Mesenteric fat pad (tissue), 1 donor: ENCODE data around the gene CDKN2AIP. TPM values are rescaled to one million over a fixed set of nuclear protein-coding genes. Genes with fewer than 3 reads are reported as not detected.
A peak's percentile ranks its signal among the peaks of the same experiment; 100 is the strongest.
"Not testable (repeated sequence)": the region's sequence is repeated elsewhere in the genome, so short reads cannot be mapped to it uniquely, and the experiment has no call there.

Experiments
- DNase-seq: peaks from one replicate; pipeline ENCODE4 v3.0.0-alpha.2; 2020; ENCODE audit warnings: low spot score
- total RNA-seq: library from RNA; stranded (reverse); fragmentation: NEBNext Ultra II Directional; extraction: Animal tissue kit (Norgen Biotek cat#: 25700); gene quantifications from one replicate; pipeline ENCODE4 v1.2.1, GENCODE V29; 2021
- donor health status: DM: yes; HTN: yes; CAD: no.

The CDKN2AIP gene
- total RNA-seq, 1 donor from 2014 or later, result 8.1 TPM

GRCh38 chr4:183412821-183413220 is 31.6 kb upstream of the CDKN2AIP start:
- DNase-seq, result no peak

- peak; percentile 79 for DNase-seq
Observed at GRCh38 chr4:183413234-183414200, 30.9 kb upstream of the CDKN2AIP start.

GRCh38 chr4:183416879-183417755 is 27.3 kb upstream of the CDKN2AIP start:
- DNase-seq, result no peak

GRCh38 chr4:183422962-183423631 is 21.3 kb upstream of the CDKN2AIP start:
- DNase-seq, result peak; percentile 33

GRCh38 chr4:183424109-183424744 is 20.2 kb upstream of the CDKN2AIP start:
- no peak for DNase-seq

- DNase-seq, result no peak
Observed at GRCh38 chr4:183426507-183426906, 17.9 kb upstream of the CDKN2AIP start.

- no peak for DNase-seq
Observed at GRCh38 chr4:183429489-183429888, 14.9 kb upstream of the CDKN2AIP start.

GRCh38 chr4:183430317-183430993 is 14.0 kb upstream of the CDKN2AIP start:
- DNase-seq, result peak; percentile 64

GRCh38 chr4:183430994-183431347 is 13.5 kb upstream of the CDKN2AIP start:
- no peak for DNase-seq

GRCh38 chr4:183431614-183432013 is 12.8 kb upstream of the CDKN2AIP start:
- DNase-seq, result peak; percentile 78

GRCh38 chr4:183433183-183433582 is 11.3 kb upstream of the CDKN2AIP start:
- DNase-seq, result not testable (repeated sequence)

- DNase-seq, result no peak
Observed at GRCh38 chr4:183434264-183434663, 10.2 kb upstream of the CDKN2AIP start.

- no peak for DNase-seq
Observed at GRCh38 chr4:183434666-183435190, 9.7 kb upstream of the CDKN2AIP start.

GRCh38 chr4:183435803-183436202 is 8.6 kb upstream of the CDKN2AIP start:
- no peak for DNase-seq

- DNase-seq, result peak; percentile 76
Observed at GRCh38 chr4:183436417-183436816, 8.0 kb upstream of the CDKN2AIP start.

- no peak for DNase-seq
Observed at GRCh38 chr4:183437452-183437851, 7.0 kb upstream of the CDKN2AIP start.

- DNase-seq, result no peak
Observed at GRCh38 chr4:183438458-183439113, 5.8 kb upstream of the CDKN2AIP start.

- no peak for DNase-seq
Observed at GRCh38 chr4:183441276-183441675, 3.2 kb upstream of the CDKN2AIP start.

- DNase-seq, result no peak
Observed at GRCh38 chr4:183443655-183444213, 702 bp upstream of the CDKN2AIP start.
